GM19468 (cell line): ENCODE results near the gene SLC16A7.

Experiments used
- ATAC-seq: cut with Tn5 transposase; IDR thresholded peaks from one replicate; pipeline ENCODE4 v1.9.1; 2021; ENCODE audit warnings: mild to moderate bottlenecking, moderate library complexity, moderate number of reproducible peaks; ENCODE audit not compliant: unreplicated experiment; ENCODE audit errors: extremely low read depth

The SLC16A7 gene

GRCh38 chr12:59620326-59620725 is 24.5 kb downstream of the SLC16A7 start:
- no peak for ATAC-seq

GRCh38 chr12:59624732-59625460 is 29.1 kb downstream of the SLC16A7 start:
- ATAC-seq, result no peak

- ATAC-seq, result no peak
These were observed 30.6 kb downstream of the SLC16A7 start for GRCh38 chr12:59626382-59626781.

- ATAC-seq, result no peak
These were observed 31.8 kb downstream of the SLC16A7 start for GRCh38 chr12:59627582-59627981.

GRCh38 chr12:59629890-59630289 is 34.1 kb downstream of the SLC16A7 start:
- ATAC-seq, result no peak

- ATAC-seq, result no peak
These were observed 36.6 kb downstream of the SLC16A7 start for GRCh38 chr12:59632408-59632807.

- no peak for ATAC-seq
These were observed 38.4 kb downstream of the SLC16A7 start for GRCh38 chr12:59634254-59634653.

- peak; percentile 28 for ATAC-seq
These were observed 41.3 kb downstream of the SLC16A7 start for GRCh38 chr12:59636945-59637691.

- no peak for ATAC-seq
These were observed 41.9 kb downstream of the SLC16A7 start for GRCh38 chr12:59637692-59638070.

GRCh38 chr12:59643550-59643949 is 47.7 kb downstream of the SLC16A7 start:
- no peak for ATAC-seq

- no peak for ATAC-seq
These were observed 49.4 kb downstream of the SLC16A7 start for GRCh38 chr12:59645242-59645641.

GRCh38 chr12:59646636-59647035 is 50.8 kb downstream of the SLC16A7 start:
- no peak for ATAC-seq

- ATAC-seq, result no peak
These were observed 53.4 kb downstream of the SLC16A7 start for GRCh38 chr12:59649203-59649602.

GRCh38 chr12:59650588-59651228 is 54.9 kb downstream of the SLC16A7 start:
- ATAC-seq, result no peak

- no peak for ATAC-seq
These were observed 55.5 kb downstream of the SLC16A7 start for GRCh38 chr12:59651229-59651920.

- ATAC-seq, result no peak
These were observed 56.3 kb downstream of the SLC16A7 start for GRCh38 chr12:59652130-59652529.

GRCh38 chr12:59654061-59654460 is 58.2 kb downstream of the SLC16A7 start:
- no peak for ATAC-seq

- ATAC-seq, result no peak
These were observed 61.4 kb downstream of the SLC16A7 start for GRCh38 chr12:59657266-59657665.

GRCh38 chr12:59657711-59658110 is 61.9 kb downstream of the SLC16A7 start:
- no peak for ATAC-seq

GRCh38 chr12:59660148-59660547 is 64.3 kb downstream of the SLC16A7 start:
- no peak for ATAC-seq
